Peyer's patch (tissue), 4 donors: ENCODE measurements around the gene MSLN.

Experiments used
- CTCF ChIP-seq, 6 experiments: fragments of 450-650 bp in 4 of 6; fragments of 200-600 bp in 2 of 6; sonication (generic) in 1 of 6; IDR thresholded peaks; one replicate each; pipeline ENCODE4 v1.5.1; 2017 to 2019; ENCODE audit warnings: antibody characterized with exemption in 6 of 6, mild to moderate bottlenecking in 3 of 6, moderate library complexity in 1 of 6
- POLR2A ChIP-seq, 2 donors: fragments of 450-650 bp; IDR thresholded peaks; one replicate each; pipeline ENCODE4 v1.5.1; 2017; ENCODE audit warnings: antibody characterized with exemption in 2 of 2, mild to moderate bottlenecking in 2 of 2, moderate library complexity in 2 of 2

GRCh38 chr16:766820-767640, 6.5 kb downstream of the MSLN start:
- no peak for TF ChIP-seq POLR2A (IDR thresholded peaks at IDR 0.05)
- TF ChIP-seq CTCF (IDR thresholded peaks at IDR 0.05), result no peak
